ENCODE measurements around the gene SLC11A2. TPM values are rescaled to one million over a fixed set of nuclear protein-coding genes. Genes with fewer than 3 reads are reported as not detected.

The SLC11A2 gene
- total RNA-seq, 1 donor from 2014 or later, result 73.8 TPM

GRCh38 chr12:50949801-50950302, 76.3 kb downstream of the SLC11A2 start:
- H3K36me3 Mint-ChIP-seq (ENCODE audit: insufficient read depth), result no peaks in the 10 kb centered on the region
- TF ChIP-seq CTCF (IDR thresholded peaks at IDR 0.05; ENCODE audit: unreplicated experiment), result no peak
- no peak overlapping the region for H3K27ac Mint-ChIP-seq
- no peaks in the 10 kb centered on the region for H3K9me3 Mint-ChIP-seq (ENCODE audit: low read depth)
- no peaks in the 10 kb centered on the region for H3K4me1 Mint-ChIP-seq (ENCODE audit: low read depth)
- DNase-seq (ENCODE audit: low spot score, unreplicated experiment), result no peak
- H3K4me3 Mint-ChIP-seq (ENCODE audit: low read depth), result no peak overlapping the region
- H3K27me3 Mint-ChIP-seq, result no peaks in the 10 kb centered on the region

GRCh38 chr12:50948798-50949197, 77.4 kb downstream of the SLC11A2 start:
- Mint-ChIP-seq H3K27ac (no peak overlapping the region), H3K36me3 (ENCODE audit: insufficient read depth) (no peaks in the 10 kb centered on the region), H3K9me3 (ENCODE audit: low read depth) (no peaks in the 10 kb centered on the region), H3K27me3 (no peaks in the 10 kb centered on the region), H3K4me1 (ENCODE audit: low read depth) (no peaks in the 10 kb centered on the region), H3K4me3 (ENCODE audit: low read depth) (no peak overlapping the region)
- no peak for TF ChIP-seq CTCF (IDR thresholded peaks at IDR 0.05; ENCODE audit: unreplicated experiment)
- no peak for DNase-seq (ENCODE audit: low spot score, unreplicated experiment)

DNA sequence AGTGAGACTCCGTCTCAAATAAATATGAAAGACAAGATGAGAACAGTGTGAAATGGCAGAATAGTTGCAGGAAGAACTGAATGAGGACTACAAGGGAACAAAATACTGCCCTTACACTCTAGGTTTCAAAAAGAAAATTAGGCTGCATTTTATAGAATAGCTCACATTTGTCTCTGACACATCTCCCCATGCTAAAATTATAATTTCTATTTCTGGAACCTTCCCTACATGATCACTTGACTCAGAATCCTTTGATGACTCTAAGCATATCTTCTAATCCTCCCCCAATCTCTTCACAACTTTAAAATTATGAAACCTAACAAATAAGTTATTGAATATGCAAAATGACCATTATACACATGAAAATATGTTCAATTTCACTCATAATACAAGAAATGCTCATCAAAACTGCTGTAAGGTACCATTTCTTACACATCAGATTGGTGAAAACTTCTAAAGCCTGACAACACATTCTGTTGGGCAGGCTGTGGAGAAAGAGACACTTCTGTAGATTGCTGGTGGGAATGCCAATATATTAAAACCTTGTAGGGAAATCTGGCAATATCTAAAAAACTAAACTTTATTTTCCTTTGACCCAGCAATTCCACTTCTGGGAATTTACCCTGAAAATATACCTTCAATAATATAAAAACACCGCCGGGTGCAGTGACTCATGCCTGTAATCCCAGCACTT, 78.1 kb downstream of the SLC11A2 start:
- Mint-ChIP-seq H3K36me3 (ENCODE audit: insufficient read depth) (peaks cover 1% of the 10 kb centered on the region), H3K4me1 (ENCODE audit: low read depth) (no peaks in the 10 kb centered on the region), H3K27ac (no peak overlapping the region), H3K9me3 (ENCODE audit: low read depth) (no peaks in the 10 kb centered on the region), H3K4me3 (ENCODE audit: low read depth) (no peak overlapping the region), H3K27me3 (no peaks in the 10 kb centered on the region)
- DNase-seq (ENCODE audit: low spot score, unreplicated experiment), result no peak
- TF ChIP-seq CTCF (IDR thresholded peaks at IDR 0.05; ENCODE audit: unreplicated experiment), result no peak

- DNase-seq (ENCODE audit: low spot score, unreplicated experiment), result no peak
- peaks cover 23% of the 10 kb centered on the region for H3K4me1 Mint-ChIP-seq (ENCODE audit: low read depth)
- H3K36me3 Mint-ChIP-seq (ENCODE audit: insufficient read depth), result no peaks in the 10 kb centered on the region
- no peak overlapping the region for H3K27ac Mint-ChIP-seq
- TF ChIP-seq CTCF (IDR thresholded peaks at IDR 0.05; ENCODE audit: unreplicated experiment), result no peak
- no peaks in the 10 kb centered on the region for H3K9me3 Mint-ChIP-seq (ENCODE audit: low read depth)
- H3K27me3 Mint-ChIP-seq, result no peaks in the 10 kb centered on the region
- H3K4me3 Mint-ChIP-seq (ENCODE audit: low read depth), result no peak overlapping the region
These were observed 88.5 kb downstream of the SLC11A2 start for GRCh38 chr12:50937653-50938052.

GRCh38 chr12:50936821-50937530, 89.2 kb downstream of the SLC11A2 start:
- DNase-seq (ENCODE audit: low spot score, unreplicated experiment), result no peak
- no peaks in the 10 kb centered on the region for H3K9me3 Mint-ChIP-seq (ENCODE audit: low read depth)
- H3K27me3 Mint-ChIP-seq, result no peaks in the 10 kb centered on the region
- TF ChIP-seq CTCF (IDR thresholded peaks at IDR 0.05; ENCODE audit: unreplicated experiment), result no peak
- no peaks in the 10 kb centered on the region for H3K36me3 Mint-ChIP-seq (ENCODE audit: insufficient read depth)
- no peak overlapping the region for H3K4me3 Mint-ChIP-seq (ENCODE audit: low read depth)
- no peak overlapping the region for H3K27ac Mint-ChIP-seq
- peaks cover 26% of the 10 kb centered on the region for H3K4me1 Mint-ChIP-seq (ENCODE audit: low read depth)

Data from progenitor cell of endocrine pancreas (in vitro differentiated cells).